ENCODE results near the gene OGT.

GRCh38 chrX:71615056-71615455 is 82.2 kb downstream of the OGT start:
- TF ChIP-seq, protein P1, sequence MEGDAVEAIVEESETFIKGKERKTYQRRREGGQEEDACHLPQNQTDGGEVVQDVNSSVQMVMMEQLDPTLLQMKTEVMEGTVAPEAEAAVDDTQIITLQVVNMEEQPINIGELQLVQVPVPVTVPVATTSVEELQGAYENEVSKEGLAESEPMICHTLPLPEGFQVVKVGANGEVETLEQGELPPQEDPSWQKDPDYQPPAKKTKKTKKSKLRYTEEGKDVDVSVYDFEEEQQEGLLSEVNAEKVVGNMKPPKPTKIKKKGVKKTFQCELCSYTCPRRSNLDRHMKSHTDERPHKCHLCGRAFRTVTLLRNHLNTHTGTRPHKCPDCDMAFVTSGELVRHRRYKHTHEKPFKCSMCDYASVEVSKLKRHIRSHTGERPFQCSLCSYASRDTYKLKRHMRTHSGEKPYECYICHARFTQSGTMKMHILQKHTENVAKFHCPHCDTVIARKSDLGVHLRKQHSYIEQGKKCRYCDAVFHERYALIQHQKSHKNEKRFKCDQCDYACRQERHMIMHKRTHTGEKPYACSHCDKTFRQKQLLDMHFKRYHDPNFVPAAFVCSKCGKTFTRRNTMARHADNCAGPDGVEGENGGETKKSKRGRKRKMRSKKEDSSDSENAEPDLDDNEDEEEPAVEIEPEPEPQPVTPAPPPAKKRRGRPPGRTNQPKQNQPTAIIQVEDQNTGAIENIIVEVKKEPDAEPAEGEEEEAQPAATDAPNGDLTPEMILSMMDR (IDR thresholded peaks at IDR 0.05) = no peak
- no peak for TF ChIP-seq ZFX (IDR thresholded peaks at IDR 0.05; ENCODE audit: borderline replicate concordance)
